Caco-2 (cell line): ENCODE measurements around the gene CAMKK1. TPM values are rescaled to one million over a fixed set of nuclear protein-coding genes. Genes with fewer than 3 reads are reported as not detected.

Experiments
- BruUV-seq: library from RNA; stranded (reverse); fragments of 400-500 nt; replicated peaks from 2 replicates; lab custom pipeline; 2021; lab: Mats Ljungman, UMichigan
- CTCF ChIA-PET: fragments of 300-600 bp; sonication (Branson Sonifier 250); formaldehyde crosslinking; loops from one replicate; lab custom pipeline; 2022; ENCODE audit warnings: antibody characterized with exemption; lab: Charles Lee
- POLR2A ChIA-PET: fragments of 300-600 bp; sonication (Branson Sonifier 250); formaldehyde crosslinking; loops from one replicate; lab custom pipeline; 2022; ENCODE audit warnings: antibody characterized with exemption; lab: Charles Lee
- DNase-seq, 2 experiments: peaks; one replicate each; pipeline versions ENCODE4 v3.0.0 to v3.0.0-alpha.2; 2020 to 2022
- H3K27me3 ChIP-seq: replicated peaks from 2 replicates; pipeline ENCODE4 v1.6.0; 2011; ENCODE audit warnings: low read length; ENCODE audit not compliant: control insufficient read depth, insufficient read depth
- H3K36me3 ChIP-seq: 2 replicates; pipeline ENCODE4 v1.5.1; 2011; ENCODE audit warnings: low read length; ENCODE audit not compliant: control insufficient read depth, insufficient read depth
- H3K4me1 ChIP-seq: fragments of 250-450 bp; sonication (Bioruptor Pico); 2 replicates; pipeline ENCODE4 v1.5.1; 2020; ENCODE audit warnings: mild to moderate bottlenecking
- H3K4me3 ChIP-seq: 2 replicates; pipeline ENCODE4 v1.5.1; 2011; ENCODE audit warnings: low read depth, mild to moderate bottlenecking, control low read depth, low read length
- H3K9me3 ChIP-seq: fragments of 250-450 bp; sonication (Bioruptor Pico); 2 replicates; pipeline ENCODE4 v1.5.1; 2020; ENCODE audit warnings: mild to moderate bottlenecking, moderate library complexity
- H3K27ac Mint-ChIP-seq: one replicate; pipeline ENCODE4 v1.8.0; 2022; ENCODE audit warnings: mixed read lengths; ENCODE audit not compliant: unreplicated experiment
- H3K27me3 Mint-ChIP-seq: one replicate; pipeline ENCODE4 v1.8.0; 2022; ENCODE audit warnings: mixed read lengths; ENCODE audit not compliant: insufficient read depth, unreplicated experiment
- H3K36me3 Mint-ChIP-seq: one replicate; pipeline ENCODE4 v1.8.0; 2022; ENCODE audit warnings: mild to moderate bottlenecking, mixed read lengths; ENCODE audit not compliant: insufficient read depth, unreplicated experiment
- H3K4me1 Mint-ChIP-seq: one replicate; pipeline ENCODE4 v1.8.0; 2022; ENCODE audit warnings: low read depth, mixed read lengths; ENCODE audit not compliant: unreplicated experiment
- H3K4me3 Mint-ChIP-seq: one replicate; pipeline ENCODE4 v1.8.0; 2022; ENCODE audit warnings: mild to moderate bottlenecking, moderate library complexity, mixed read lengths; ENCODE audit not compliant: unreplicated experiment
- H3K9me3 Mint-ChIP-seq: one replicate; pipeline ENCODE4 v1.8.0; 2022; ENCODE audit warnings: mixed read lengths; ENCODE audit not compliant: unreplicated experiment
- CTCF ChIP-seq, 2 experiments: fragments of 200-600 bp in 1 of 2; IDR thresholded peaks; 1 replicate in 1 of 2; 2 replicates in 1 of 2; pipeline versions ENCODE4 v1.5.1 to v1.8.0; 2011 to 2022; ENCODE audit warnings: antibody characterized with exemption in 1 of 2, control low read depth in 1 of 2, inconsistent platforms in 1 of 2, low read depth in 1 of 2, low read length in 1 of 2, mild to moderate bottlenecking in 1 of 2, moderate library complexity in 1 of 2; ENCODE audit not compliant: insufficient read depth in 1 of 2, severe bottlenecking in 1 of 2, unreplicated experiment in 1 of 2
- intact Hi-C: fragments of 100-400 bp; cut with micrococcal nuclease; formaldehyde crosslinking; loops from one replicate; pipeline ENCODE4 v1.10.0; 2022; ENCODE audit not compliant: unreplicated experiment
- total RNA-seq: library from RNA; stranded (reverse); gene quantifications from 2 replicates; pipeline ENCODE4 v1.2.3, GENCODE V29; 2022

CAMKK1 gene
- total RNA-seq, 1 experiment from 2014 or later: 1.9 TPM

DNA sequence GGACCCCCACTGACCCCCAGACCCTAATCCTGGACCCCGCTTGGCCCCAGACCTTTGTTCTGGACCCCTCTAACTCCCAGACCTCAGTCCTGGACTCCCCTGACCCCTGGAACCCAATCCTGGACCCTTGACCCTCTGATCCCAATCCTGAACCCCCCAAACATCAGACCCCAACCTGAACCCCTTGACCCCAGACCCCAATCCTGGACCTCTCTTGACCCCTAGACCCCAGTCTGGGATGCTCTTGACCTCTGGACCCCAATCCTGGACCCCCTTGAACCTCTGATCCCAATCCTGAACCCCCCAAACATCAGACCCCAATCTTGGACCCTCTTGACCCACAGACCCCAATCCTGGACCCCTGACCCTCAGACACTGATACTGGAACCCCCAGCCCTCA is 36.9 kb upstream of the CAMKK1 start:
- Histone ChIP-seq H3K4me1 (peaks cover 12% of the 10 kb centered on the region; the same call in 1 of the 2 replicates), H3K4me3 (no peak overlapping the region), H3K36me3 (no peaks in the 10 kb centered on the region), H3K9me3 (no peaks in the 10 kb centered on the region), H3K27me3 (no peaks in the 10 kb centered on the region)
- Mint-ChIP-seq H3K4me3 (no peak overlapping the region), H3K27ac (no peak overlapping the region), H3K4me1 (no peaks in the 10 kb centered on the region), H3K27me3 (no peaks in the 10 kb centered on the region), H3K9me3 (no peaks in the 10 kb centered on the region), H3K36me3 (no peaks in the 10 kb centered on the region)
- CTCF ChIA-PET: no interaction called here
- no peak for DNase-seq
- no TSS peak for BruUV-seq
- intact Hi-C loops: no loop called here
- TF ChIP-seq CTCF (IDR thresholded peaks at IDR 0.05; ENCODE audit: insufficient read depth in 1 of 2, low read depth in 1 of 2, low read length in 1 of 2, severe bottlenecking in 1 of 2, unreplicated experiment in 1 of 2): no peak
- POLR2A ChIA-PET: no interaction called here

DNA sequence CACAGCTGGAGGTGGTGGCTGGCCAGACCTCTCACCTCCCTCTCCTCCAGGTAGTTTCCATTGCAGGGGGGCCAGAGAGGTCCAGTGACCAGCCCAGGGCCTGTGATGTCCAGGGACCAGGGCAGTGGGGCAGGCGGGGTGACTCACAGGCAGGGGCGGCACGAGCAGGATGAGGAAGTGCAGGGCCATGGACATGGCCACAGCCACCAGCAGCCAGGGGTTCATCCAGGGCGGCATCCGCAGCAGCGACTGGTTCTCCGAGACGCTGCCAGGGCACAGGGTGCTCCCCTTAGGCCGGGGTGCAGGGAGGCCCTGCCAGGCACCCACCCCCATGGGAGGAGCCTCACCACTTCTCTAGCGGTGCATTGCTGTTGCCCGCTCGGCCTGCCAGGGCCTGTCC is 36.3 kb upstream of the CAMKK1 start:
- no peak for DNase-seq
- Mint-ChIP-seq H3K36me3 (no peaks in the 10 kb centered on the region), H3K4me3 (no peak overlapping the region), H3K27ac (no peak overlapping the region), H3K27me3 (no peaks in the 10 kb centered on the region), H3K9me3 (no peaks in the 10 kb centered on the region), H3K4me1 (no peaks in the 10 kb centered on the region)
- peaks cover 12% of the 10 kb centered on the region; the same call in 1 of the 2 replicates for H3K4me1 ChIP-seq
- POLR2A ChIA-PET: no interaction called here
- H3K9me3 ChIP-seq: no peaks in the 10 kb centered on the region
- H3K27me3 ChIP-seq: no peaks in the 10 kb centered on the region
- H3K36me3 ChIP-seq: no peaks in the 10 kb centered on the region
- intact Hi-C loops: no loop called here
- CTCF ChIA-PET: no interaction called here
- TF ChIP-seq CTCF (IDR thresholded peaks at IDR 0.05; ENCODE audit: insufficient read depth in 1 of 2, low read depth in 1 of 2, low read length in 1 of 2, severe bottlenecking in 1 of 2, unreplicated experiment in 1 of 2): no peak
- no TSS peak for BruUV-seq
- no peak overlapping the region for H3K4me3 ChIP-seq

DNA sequence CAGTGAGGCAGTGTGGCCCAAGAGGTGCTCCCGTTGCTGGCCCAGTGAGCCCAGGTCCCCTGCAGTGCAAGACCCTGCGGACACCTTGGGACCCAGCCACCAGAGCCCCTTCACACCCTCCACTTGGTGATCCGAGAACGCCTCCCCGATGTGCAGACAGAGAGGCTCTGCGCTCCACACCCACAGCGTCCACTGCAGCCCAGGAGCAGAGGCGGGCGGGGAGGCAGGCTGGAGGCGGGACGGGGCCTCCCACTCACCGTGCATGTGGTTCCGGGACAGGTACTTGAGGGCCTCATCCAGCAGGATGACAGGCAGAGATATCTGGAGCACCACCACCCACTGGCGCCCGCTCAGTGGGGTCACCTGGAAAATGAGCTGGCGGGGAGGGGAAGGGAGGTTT is 35.6 kb upstream of the CAMKK1 start:
- ChIA-PET CTCF (no interaction called here), POLR2A (no interaction called here)
- TF ChIP-seq CTCF (IDR thresholded peaks at IDR 0.05; ENCODE audit: insufficient read depth in 1 of 2, low read depth in 1 of 2, low read length in 1 of 2, severe bottlenecking in 1 of 2, unreplicated experiment in 1 of 2): no peak
- BruUV-seq: no TSS peak
- no peak overlapping the region for H3K4me3 ChIP-seq
- H3K4me1 Mint-ChIP-seq: no peaks in the 10 kb centered on the region
- no peaks in the 10 kb centered on the region for H3K27me3 Mint-ChIP-seq
- H3K27me3 ChIP-seq: no peaks in the 10 kb centered on the region
- no peak for DNase-seq
- no peaks in the 10 kb centered on the region for H3K9me3 ChIP-seq
- H3K36me3 ChIP-seq: no peaks in the 10 kb centered on the region
- H3K36me3 Mint-ChIP-seq: no peaks in the 10 kb centered on the region
- peaks cover 12% of the 10 kb centered on the region; the same call in 1 of the 2 replicates for H3K4me1 ChIP-seq
- intact Hi-C loops: no loop called here
- H3K9me3 Mint-ChIP-seq: no peaks in the 10 kb centered on the region
- H3K27ac Mint-ChIP-seq: no peak overlapping the region
- no peak overlapping the region for H3K4me3 Mint-ChIP-seq
